GM10847 (cell line): ENCODE results near the gene DEPDC5.
A peak's percentile ranks its signal among the peaks of the same experiment; 100 is the strongest.

ENCODE experiments used
- POLR2A ChIP-seq: IDR thresholded peaks from 2 replicates; pipeline ENCODE4 v1.6.1; 2011; ENCODE audit not compliant: insufficient read length; ENCODE audit errors: extremely low read depth

DEPDC5 gene

GRCh38 chr22:31743871-31744270, 9.9 kb upstream of the DEPDC5 start:
- TF ChIP-seq POLR2A: no peak

GRCh38 chr22:31747441-31747840, 6.4 kb upstream of the DEPDC5 start:
- no peak for TF ChIP-seq POLR2A

GRCh38 chr22:31748490-31748889, 5.3 kb upstream of the DEPDC5 start:
- TF ChIP-seq POLR2A: no peak

DNA sequence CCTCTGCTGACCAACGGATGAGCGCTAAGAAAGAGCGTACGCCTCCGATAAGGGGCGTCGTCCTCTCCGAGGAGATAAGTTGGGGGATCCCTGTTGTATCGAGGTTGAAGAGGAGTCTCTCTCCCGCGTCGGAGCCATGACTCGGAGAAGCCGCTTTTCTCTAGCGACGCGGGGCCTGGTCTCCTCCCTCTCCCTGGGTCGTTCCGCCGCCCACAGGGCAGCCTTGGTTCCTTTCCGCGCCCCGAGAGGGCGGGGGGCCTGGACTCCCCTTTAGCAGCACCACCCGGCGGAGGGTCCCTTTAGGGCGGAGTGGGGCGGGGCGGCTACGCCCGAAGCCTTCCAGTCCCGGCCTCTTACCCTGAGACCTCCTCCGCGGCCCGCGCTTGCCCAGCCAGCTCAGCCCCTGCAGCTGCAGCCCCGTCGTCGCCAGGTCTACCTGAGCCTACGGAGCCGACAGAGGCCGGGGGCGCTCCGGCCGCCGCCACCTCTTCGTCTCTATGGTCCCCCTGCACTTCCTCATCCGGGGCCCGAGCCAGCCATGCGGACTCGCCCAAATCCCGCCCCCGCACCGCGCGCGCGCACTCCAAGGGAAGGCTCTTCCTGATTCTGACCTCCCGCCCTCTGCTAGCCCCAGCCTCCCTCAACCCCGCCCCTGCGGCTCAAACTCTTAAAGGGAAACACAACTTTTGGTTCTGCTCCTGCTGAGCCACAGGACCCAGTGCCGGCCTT, 4.0 kb upstream of the DEPDC5 start, which contains the start of gene PRR14L:
TSS of gene PRR14L (minus strand) at position 497 of the 729 bp plus-strand sequence. CDS start 11,272 bp downstream, outside the sequence.
- TF ChIP-seq POLR2A: peak; percentile 96

- no peak for TF ChIP-seq POLR2A
Measured at GRCh38 chr22:31750365-31751284, 3.2 kb upstream of the DEPDC5 start.

DNA sequence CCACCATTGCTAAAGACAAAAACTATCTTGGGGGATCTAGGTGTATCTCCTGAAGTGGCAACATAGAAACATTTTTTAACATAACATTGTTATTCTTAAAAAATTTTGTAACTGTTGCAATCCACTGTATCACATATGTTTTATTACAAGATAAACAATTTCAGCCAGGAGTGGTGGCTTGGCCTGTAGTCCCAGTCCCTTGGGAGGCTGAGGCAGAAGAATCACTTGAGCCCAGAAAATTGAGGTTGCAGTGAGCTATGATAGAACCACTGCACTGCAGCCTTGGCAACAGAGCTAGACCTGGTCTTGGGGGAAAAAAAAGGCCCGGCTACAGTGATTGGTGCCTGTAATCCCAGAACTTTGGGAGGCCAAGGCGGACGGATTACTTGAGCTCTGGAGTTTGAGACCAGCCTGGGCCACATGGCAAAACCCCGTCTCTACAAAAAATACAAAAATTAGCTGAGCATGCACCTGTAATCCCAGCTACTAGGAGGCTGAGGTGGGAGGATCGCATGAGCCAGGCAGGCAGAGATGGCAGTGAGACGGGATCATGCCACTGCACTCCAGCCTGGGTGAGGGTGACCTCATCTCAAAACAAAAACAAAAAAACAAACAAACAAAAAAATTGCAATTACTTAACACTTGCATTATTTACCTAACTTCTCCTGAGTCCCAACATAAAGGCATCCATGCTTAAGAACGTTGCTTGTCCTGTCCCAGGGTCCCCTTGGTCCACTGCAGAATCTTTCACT, 1.5 kb upstream of the DEPDC5 start:
- TF ChIP-seq POLR2A: no peak

DNA sequence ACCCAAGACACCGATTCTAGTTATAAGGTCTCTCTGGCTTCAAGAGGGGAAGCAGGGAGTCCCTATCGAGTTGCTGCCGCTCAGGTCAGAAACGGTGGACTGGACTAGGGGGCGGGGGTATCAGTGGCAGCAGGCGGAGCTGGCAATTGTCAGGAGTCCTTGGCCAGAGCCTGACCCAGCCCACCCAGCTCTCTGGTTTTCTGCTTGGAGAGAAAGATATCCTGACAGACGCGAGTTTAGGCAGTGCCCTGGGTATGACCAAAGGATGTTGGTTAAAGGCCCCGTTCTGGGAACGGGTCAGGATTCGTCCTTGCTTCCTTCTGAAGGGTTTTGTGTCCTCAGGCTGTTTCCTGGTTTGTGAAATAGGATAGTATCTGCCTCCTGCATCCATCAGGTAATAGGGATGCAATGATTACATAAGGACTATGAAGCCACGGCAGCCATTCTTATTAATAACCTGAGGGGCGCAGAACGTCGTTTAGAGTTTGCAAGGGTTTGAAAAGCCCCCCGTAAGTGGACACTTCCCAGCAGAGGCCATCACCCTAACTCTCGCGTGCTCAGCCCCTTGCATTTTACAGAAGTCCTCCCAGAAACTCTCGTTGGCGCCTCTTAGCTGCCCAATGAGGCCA, 700 bp upstream of the DEPDC5 start:
- TF ChIP-seq POLR2A: no peak

DNA sequence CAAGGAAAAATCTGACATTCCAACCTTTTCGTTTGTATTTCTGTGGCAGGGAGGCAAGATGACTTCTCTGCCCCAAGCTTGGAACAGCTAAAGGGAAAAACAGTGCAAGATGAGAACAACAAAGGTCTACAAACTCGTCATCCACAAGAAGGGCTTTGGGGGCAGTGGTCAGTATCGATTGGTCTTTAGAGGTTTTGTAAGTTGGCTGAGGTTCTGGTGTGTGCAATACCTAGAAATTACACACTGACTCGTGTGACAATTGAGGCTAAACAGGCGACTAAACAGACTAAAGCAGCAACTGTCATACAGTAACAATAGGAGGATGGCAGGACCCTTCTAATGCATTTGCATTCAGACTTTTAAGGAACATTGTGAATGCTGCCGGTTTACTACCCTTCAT, 994 bp downstream of the DEPDC5 start:
- no peak for TF ChIP-seq POLR2A

DNA sequence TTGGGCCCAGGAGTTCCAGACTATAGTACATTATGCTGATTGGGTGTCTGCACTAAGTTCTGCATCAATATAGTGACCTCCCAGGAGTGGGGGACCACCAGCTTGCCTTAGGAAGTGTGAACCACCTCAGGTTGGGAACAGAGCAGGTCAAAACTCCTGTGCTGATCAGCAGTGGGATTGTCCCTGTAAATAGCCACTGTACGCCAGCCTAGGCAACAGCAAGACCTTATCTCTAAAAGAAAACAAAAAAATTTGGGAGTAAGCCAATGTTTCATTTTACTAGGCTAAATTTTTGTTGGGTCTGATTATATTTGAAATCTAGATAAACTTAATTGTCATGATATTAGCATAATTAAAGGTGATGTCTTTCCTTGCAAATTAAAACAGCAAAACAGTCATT, 3.4 kb downstream of the DEPDC5 start:
- TF ChIP-seq POLR2A: no peak

GRCh38 chr22:31764785-31765184, 11.0 kb downstream of the DEPDC5 start:
- no peak for TF ChIP-seq POLR2A

GRCh38 chr22:31768422-31769059, 14.7 kb downstream of the DEPDC5 start:
- no peak for TF ChIP-seq POLR2A

DNA sequence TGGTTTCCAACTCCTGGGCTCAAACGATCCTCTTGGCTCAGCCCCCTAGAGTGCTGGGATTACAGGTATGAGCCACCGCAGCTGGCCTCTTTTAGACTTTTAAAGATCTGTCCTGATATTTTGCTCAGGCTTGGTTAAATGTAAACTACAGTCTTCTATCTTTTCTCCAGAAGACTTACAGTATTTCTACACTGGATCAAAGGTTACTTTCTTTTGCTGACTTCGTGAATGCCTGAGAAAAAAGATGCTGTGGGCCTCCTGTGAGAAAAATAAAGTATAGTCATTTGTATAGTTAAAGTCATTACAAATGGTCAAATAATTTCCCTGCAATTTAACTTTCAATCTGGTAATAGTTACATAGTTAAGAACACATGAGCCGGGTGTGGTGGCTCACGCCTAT, 19.6 kb downstream of the DEPDC5 start:
- no peak for TF ChIP-seq POLR2A

- TF ChIP-seq POLR2A: no peak
Measured at GRCh38 chr22:31776231-31776630, 22.4 kb downstream of the DEPDC5 start.

- no peak for TF ChIP-seq POLR2A
Measured at GRCh38 chr22:31789803-31790202, 36.0 kb downstream of the DEPDC5 start.
